B cell (primary cell): ENCODE data around the gene RMI1. TPM values are rescaled to one million over a fixed set of nuclear protein-coding genes. Genes with fewer than 3 reads are reported as not detected.
A peak's percentile ranks its signal among the peaks of the same experiment; 100 is the strongest.

Experiments used
- ATAC-seq: fragments of 200-7000 bp; cut with Tn5 transposase; one replicate; pipeline ENCODE4 v1.10.0; 2021; ENCODE audit warnings: low read depth, mild to moderate bottlenecking, moderate number of reproducible peaks, moderate library complexity
- CTCF ChIA-PET: fragments of 350-600 bp; sonication (Branson Sonifier 250); formaldehyde crosslinking; loops from one replicate; lab custom pipeline; 2021; ENCODE audit warnings: antibody characterized with exemption, inconsistent platforms; lab: Charles Lee
- POLR2A ChIA-PET: fragments of 350-600 bp; sonication (Branson Sonifier 250); formaldehyde crosslinking; loops from one replicate; lab custom pipeline; 2021; ENCODE audit warnings: antibody characterized with exemption; lab: Charles Lee
- DNase-seq: peaks from one replicate; pipeline ENCODE4 v3.0.0; 2013
- H2AFZ ChIP-seq: 2 replicates; pipeline ENCODE4 v1.6.1; 2012; ENCODE audit warnings: mild to moderate bottlenecking, low read depth, low read length; ENCODE audit not compliant: insufficient read depth, poor library complexity, severe bottlenecking
- H3K27ac ChIP-seq, 2 donors: 1 replicate in 1 of 2; 2 replicates in 1 of 2; pipeline ENCODE4 v1.5.1; 2012 to 2013; ENCODE audit warnings: low read length in 2 of 2, mild to moderate bottlenecking in 2 of 2, moderate library complexity in 1 of 2
- H3K27me3 ChIP-seq, 4 experiments: fragments of 200-600 bp in 1 of 4; sonication (generic) in 1 of 4; replicated peaks in 1 of 4; 1 replicate in 2 of 4; 2 replicates in 2 of 4; pipeline versions ENCODE4 v1.6.1 to v1.7.0; 2013 to 2016; ENCODE audit warnings: low read length in 3 of 4, mild to moderate bottlenecking in 2 of 4, mixed read lengths in 1 of 4, moderate library complexity in 1 of 4; ENCODE audit not compliant: insufficient read depth in 4 of 4, control insufficient read depth in 3 of 4; ENCODE audit errors: control extremely low read depth in 1 of 4
- H3K36me3 ChIP-seq, 2 experiments: replicated peaks in 1 of 2; 1 replicate in 1 of 2; 2 replicates in 1 of 2; pipeline versions ENCODE4 v1.6.1 to v1.7.1; 2013; ENCODE audit warnings: low read length in 1 of 2; ENCODE audit not compliant: insufficient read depth in 2 of 2, control insufficient read depth in 1 of 2; ENCODE audit errors: control extremely low read depth in 1 of 2, extremely low read depth in 1 of 2
- H3K4me1 ChIP-seq, 2 donors: fragments of 200-600 bp in 1 of 2; sonication (generic) in 1 of 2; 1 replicate in 1 of 2; 2 replicates in 1 of 2; pipeline versions ENCODE4 v1.5.1 to v1.6.1; 2013 to 2017; ENCODE audit warnings: low read length in 2 of 2; ENCODE audit not compliant: control insufficient read depth in 2 of 2, insufficient read depth in 2 of 2
- H3K4me2 ChIP-seq: replicated peaks from 2 replicates; pipeline ENCODE3; 2012; ENCODE audit warnings: mild to moderate bottlenecking, low read depth, low read length; ENCODE audit not compliant: poor library complexity, severe bottlenecking
- H3K4me3 ChIP-seq, 5 experiments: fragments of 200-600 bp in 1 of 5; sonication (generic) in 1 of 5; 1 replicate in 3 of 5; 2 replicates in 2 of 5; pipeline versions ENCODE4 v1.5.1 to v1.7.0; 2011 to 2016; ENCODE audit warnings: low read length in 4 of 5, mild to moderate bottlenecking in 4 of 5, low read depth in 2 of 5, control low read depth in 1 of 5, moderate library complexity in 1 of 5; ENCODE audit not compliant: insufficient read depth in 1 of 5; ENCODE audit errors: control extremely low read depth in 1 of 5, extremely low read depth in 1 of 5
- H3K79me2 ChIP-seq: fragments of 200-600 bp; sonication (generic); one replicate; pipeline ENCODE4 v1.6.0; 2016; ENCODE audit warnings: low read length; ENCODE audit not compliant: control insufficient read depth, insufficient read depth
- H3K9ac ChIP-seq: fragments of 200-600 bp; sonication (generic); 2 replicates; pipeline ENCODE4 v1.6.1; 2017; ENCODE audit warnings: mild to moderate bottlenecking, low read length, moderate library complexity
- H3K9me3 ChIP-seq, 3 donors: one replicate each; pipeline versions ENCODE4 v1.6.1 to v1.7.1; 2013; ENCODE audit warnings: low read length in 2 of 3; ENCODE audit not compliant: control insufficient read depth in 2 of 3, insufficient read depth in 1 of 3; ENCODE audit errors: control extremely low read depth in 1 of 3
- H4K20me1 ChIP-seq: 2 replicates; pipeline ENCODE4 v1.6.0; 2012; ENCODE audit warnings: mild to moderate bottlenecking, low read length; ENCODE audit not compliant: insufficient read depth, control insufficient read depth, poor library complexity, severe bottlenecking
- H3K27ac Mint-ChIP-seq: one replicate; pipeline ENCODE4 v1.8.0; 2021; ENCODE audit warnings: mixed read lengths
- H3K27me3 Mint-ChIP-seq: one replicate; pipeline ENCODE4 v1.8.0; 2021; ENCODE audit warnings: mixed read lengths
- H3K4me1 Mint-ChIP-seq: one replicate; pipeline ENCODE4 v1.8.0; 2021; ENCODE audit warnings: mixed read lengths
- H3K4me3 Mint-ChIP-seq: one replicate; pipeline ENCODE4 v1.8.0; 2021; ENCODE audit warnings: mixed read lengths
- H3K9me3 Mint-ChIP-seq: one replicate; pipeline ENCODE4 v1.8.0; 2022; ENCODE audit warnings: mixed read lengths; ENCODE audit not compliant: insufficient read depth
- EZH2 ChIP-seq: IDR thresholded peaks from 2 replicates; pipeline ENCODE4 v1.6.1; 2012; ENCODE audit warnings: borderline replicate concordance, low read depth, mild to moderate bottlenecking, moderate library complexity, low read length; ENCODE audit not compliant: insufficient read depth, poor library complexity, severe bottlenecking
- WGBS: methylation state at CpG from one replicate; pipeline ENCODE4 v1.1.5; 2013; ENCODE audit warnings: missing lambda C conversion rate; ENCODE audit not compliant: insufficient coverage; 5-methylcytosine and 5-hydroxymethylcytosine counted together
- intact Hi-C: fragments of 100-400 bp; cut with micrococcal nuclease; formaldehyde crosslinking; loops from one replicate; pipeline ENCODE4 v1.10.0; 2022
- polyA plus RNA-seq: library from polyadenylated mRNA; depleted of rRNA; stranded (reverse); fragments of >200 nt; gene quantifications from 2 replicates; pipeline ENCODE4 v1.2.3, GENCODE V29; 2012
- total RNA-seq, 2 donors: library from RNA; stranded (reverse); fragments of 120-200 nt in 1 of 2; gene quantifications; 1 replicate in 1 of 2; 2 replicates in 1 of 2; pipeline versions ENCODE4 v1.2.3 to v1.2.4, GENCODE V29; 2013 to 2022
- TF ChIP-seq, protein P1 (sequence below): fragments of 200-600 bp; IDR thresholded peaks from one replicate; pipeline ENCODE4 v1.8.0; 2022; ENCODE audit warnings: antibody characterized with exemption, mild to moderate bottlenecking

Gene RMI1
- total and polyA plus RNA-seq, 2 donors (not counting 1 experiment from before 2014, with no cell fraction given): 2.0 to 8.6 TPM

DNA sequence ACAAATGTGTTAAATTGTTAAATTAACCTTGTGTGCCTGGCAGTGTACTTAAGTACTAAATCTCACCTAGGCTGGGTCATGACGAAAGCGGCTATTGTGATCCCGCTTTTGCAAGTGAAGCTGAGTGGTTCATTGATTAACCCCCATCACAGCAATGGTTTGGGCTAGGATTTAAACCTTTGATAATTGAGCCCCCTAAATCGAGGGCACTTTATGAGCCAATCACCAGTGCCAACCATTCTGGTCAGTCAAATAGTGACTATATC lies 23.4 kb upstream of the RMI1 start:
- H2AFZ ChIP-seq: peak overlapping the region; percentile 95
- peak overlapping the region; percentile 91 for H3K27ac Mint-ChIP-seq
- H3K4me3 ChIP-seq: peak overlapping the region in 4 of 5 experiments; percentile 81 to 96 (median 88)
- H3K36me3 ChIP-seq: no peaks in the 10 kb centered on the region
- no peaks in the 10 kb centered on the region for H3K27me3 Mint-ChIP-seq
- no peaks in the 10 kb centered on the region for H3K9me3 ChIP-seq
- H4K20me1 ChIP-seq: no peaks in the 10 kb centered on the region
- intact Hi-C loops: no loop called here
- no CpG with 5 or more reads among the region's 4 CpGs for WGBS
- ChIA-PET CTCF (no interaction called here), POLR2A (interaction anchor here (0.8 to 2.3 kb wide), 2 partner anchors 23 to 337 kb away, joined by 3 to 20 read pairs; partner anchors contain the start of genes HNRNPK and RMI1)
- H3K27me3 ChIP-seq: no peaks in the 10 kb centered on the region
- peaks cover 8 to 11% of the 10 kb centered on the region in 2 donors for H3K4me1 ChIP-seq
- H3K4me3 Mint-ChIP-seq: peak overlapping the region; percentile 90
- peak overlapping the region; percentile 81 for H3K4me2 ChIP-seq
- H3K27ac ChIP-seq: peak overlapping the region in 1 of 2 donors; percentile 72
- H3K9me3 Mint-ChIP-seq: no peaks in the 10 kb centered on the region
- H3K4me1 Mint-ChIP-seq: peaks cover 18% of the 10 kb centered on the region
- DNase-seq (peak; percentile 39), ATAC-seq (no peak)
- peak overlapping the region; percentile 72 for H3K9ac ChIP-seq
- H3K79me2 ChIP-seq: no peaks in the 10 kb centered on the region
- no peak for TF ChIP-seq EZH2
- TF ChIP-seq, protein P1, sequence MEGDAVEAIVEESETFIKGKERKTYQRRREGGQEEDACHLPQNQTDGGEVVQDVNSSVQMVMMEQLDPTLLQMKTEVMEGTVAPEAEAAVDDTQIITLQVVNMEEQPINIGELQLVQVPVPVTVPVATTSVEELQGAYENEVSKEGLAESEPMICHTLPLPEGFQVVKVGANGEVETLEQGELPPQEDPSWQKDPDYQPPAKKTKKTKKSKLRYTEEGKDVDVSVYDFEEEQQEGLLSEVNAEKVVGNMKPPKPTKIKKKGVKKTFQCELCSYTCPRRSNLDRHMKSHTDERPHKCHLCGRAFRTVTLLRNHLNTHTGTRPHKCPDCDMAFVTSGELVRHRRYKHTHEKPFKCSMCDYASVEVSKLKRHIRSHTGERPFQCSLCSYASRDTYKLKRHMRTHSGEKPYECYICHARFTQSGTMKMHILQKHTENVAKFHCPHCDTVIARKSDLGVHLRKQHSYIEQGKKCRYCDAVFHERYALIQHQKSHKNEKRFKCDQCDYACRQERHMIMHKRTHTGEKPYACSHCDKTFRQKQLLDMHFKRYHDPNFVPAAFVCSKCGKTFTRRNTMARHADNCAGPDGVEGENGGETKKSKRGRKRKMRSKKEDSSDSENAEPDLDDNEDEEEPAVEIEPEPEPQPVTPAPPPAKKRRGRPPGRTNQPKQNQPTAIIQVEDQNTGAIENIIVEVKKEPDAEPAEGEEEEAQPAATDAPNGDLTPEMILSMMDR: no peak

DNA sequence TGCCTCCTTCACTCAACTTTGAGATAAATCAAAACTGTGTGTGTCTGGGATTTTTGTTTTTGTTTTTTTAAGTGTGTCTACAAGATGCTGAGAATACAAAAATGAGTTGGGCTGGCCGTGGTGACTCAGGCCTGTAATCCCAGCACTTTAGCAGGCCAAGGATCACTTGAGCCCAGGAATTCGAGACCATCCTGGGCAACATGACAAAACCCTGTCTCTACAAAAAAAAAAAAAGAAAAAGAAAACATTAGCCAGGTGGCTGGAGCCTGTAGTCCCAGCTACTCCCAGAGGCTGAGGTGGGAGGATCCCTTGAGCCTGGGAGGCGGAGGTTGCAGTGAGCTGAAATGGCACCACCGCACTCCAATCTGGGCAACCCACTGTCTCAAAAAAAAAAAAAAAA lies 21.5 kb upstream of the RMI1 start:
- DNase-seq (no peak), ATAC-seq (no peak)
- no peak overlapping the region for H3K9ac ChIP-seq
- Mint-ChIP-seq H3K27ac (no peak overlapping the region), H3K4me1 (peaks cover 18% of the 10 kb centered on the region), H3K27me3 (no peaks in the 10 kb centered on the region), H3K9me3 (no peaks in the 10 kb centered on the region), H3K4me3 (no peak overlapping the region)
- H3K79me2 ChIP-seq: no peaks in the 10 kb centered on the region
- no peaks in the 10 kb centered on the region for H4K20me1 ChIP-seq
- WGBS: 67% methylated on average over 1 of the region's 4 CpGs
- H3K27me3 ChIP-seq: no peaks in the 10 kb centered on the region
- ChIA-PET CTCF (no interaction called here), POLR2A (no interaction called here)
- no peaks in the 10 kb centered on the region for H3K36me3 ChIP-seq
- H3K4me2 ChIP-seq: no peak overlapping the region
- no peak overlapping the region for H2AFZ ChIP-seq
- H3K27ac ChIP-seq: no peak overlapping the region
- H3K4me1 ChIP-seq: peaks cover 8 to 11% of the 10 kb centered on the region in 2 donors
- intact Hi-C loops: no loop called here
- H3K4me3 ChIP-seq: no peak overlapping the region
- TF ChIP-seq, protein P1: no peak
- TF ChIP-seq EZH2: no peak
- no peaks in the 10 kb centered on the region for H3K9me3 ChIP-seq
